IMR-90 (cell line): ENCODE data around the gene PEF1. TPM values are rescaled to one million over a fixed set of nuclear protein-coding genes. Genes with fewer than 3 reads are reported as not detected.
A peak's percentile ranks its signal among the peaks of the same experiment; 100 is the strongest.

Experiments used
- ATAC-seq: fragments of 200-7000 bp; cut with Tn5 transposase; 2 replicates; pipeline ENCODE4 v1.9.1; 2020; ENCODE audit warnings: low read depth, mild to moderate bottlenecking, moderate library complexity
- BruUV-seq: library from RNA; stranded (reverse); fragments of 400-500 nt; replicated peaks from 2 replicates; lab custom pipeline; 2021; lab: Mats Ljungman, UMichigan
- CTCF ChIA-PET: fragments of 300-600 bp; formaldehyde crosslinking; extraction: SDS; loops from one replicate; lab custom pipeline; 2021; ENCODE audit warnings: antibody characterized with exemption; lab: Yijun Ruan, JAX
- POLR2A ChIA-PET: fragments of 300-600 bp; sonication (Branson Sonifier 250); formaldehyde crosslinking; loops from one replicate; lab custom pipeline; 2022; ENCODE audit warnings: antibody characterized with exemption; ENCODE audit not compliant: unreplicated experiment; lab: Charles Lee
- DNase-seq: peaks from one replicate; pipeline ENCODE4 v3.0.0; 2013
- H2AFZ ChIP-seq: replicated peaks from 2 replicates; pipeline ENCODE3; 2013; ENCODE audit warnings: low read length, mild to moderate bottlenecking; ENCODE audit not compliant: poor library complexity
- H2AK5ac ChIP-seq: 2 replicates; pipeline ENCODE4 v1.6.1; 2013; ENCODE audit warnings: low read depth, low read length, inconsistent platforms
- H2AK9ac ChIP-seq: replicated peaks from 2 replicates; pipeline ENCODE3; 2013; ENCODE audit warnings: mild to moderate bottlenecking, low read depth, low read length, moderate library complexity; ENCODE audit not compliant: poor library complexity
- H2BK120ac ChIP-seq: 2 replicates; pipeline ENCODE4 v1.6.1; 2013; ENCODE audit warnings: low read depth, low read length, inconsistent platforms
- H2BK15ac ChIP-seq: 3 replicates; pipeline ENCODE4 v1.6.1; 2013; ENCODE audit warnings: low read depth, low read length, inconsistent platforms
- H2BK20ac ChIP-seq: 2 replicates; pipeline ENCODE4 v1.6.1; 2013; ENCODE audit warnings: low read depth, mild to moderate bottlenecking, inconsistent platforms, low read length, moderate library complexity
- H2BK5ac ChIP-seq: 2 replicates; pipeline ENCODE4 v1.6.1; 2013; ENCODE audit warnings: mild to moderate bottlenecking, low read depth, low read length, inconsistent platforms; ENCODE audit not compliant: poor library complexity, severe bottlenecking
- H3K14ac ChIP-seq: replicated peaks from 2 replicates; pipeline ENCODE4 v1.6.1; 2013; ENCODE audit warnings: low read depth, low read length, inconsistent platforms
- H3K18ac ChIP-seq: 2 replicates; pipeline ENCODE4 v1.6.1; 2013; ENCODE audit warnings: low read depth, low read length, control low read depth
- H3K23ac ChIP-seq: 2 replicates; pipeline ENCODE4 v1.6.1; 2013; ENCODE audit warnings: low read depth, low read length, inconsistent platforms
- H3K27ac ChIP-seq: 2 replicates; pipeline ENCODE4 v1.5.1; 2013; ENCODE audit warnings: mild to moderate bottlenecking, control low read depth, low read length; ENCODE audit not compliant: insufficient read depth
- H3K27me3 ChIP-seq: 2 replicates; pipeline ENCODE4 v1.6.1; 2013; ENCODE audit warnings: low read length; ENCODE audit not compliant: control insufficient read depth, insufficient read depth
- H3K36me3 ChIP-seq: 2 replicates; pipeline ENCODE4 v1.6.1; 2013; ENCODE audit warnings: low read length, mixed read lengths; ENCODE audit not compliant: control insufficient read depth, insufficient read depth
- H3K4ac ChIP-seq: 2 replicates; pipeline ENCODE4 v1.6.1; 2013; ENCODE audit warnings: low read depth, low read length, inconsistent platforms
- H3K4me1 ChIP-seq: 2 replicates; pipeline ENCODE4 v1.6.1; 2013; ENCODE audit warnings: low read length, mixed read lengths; ENCODE audit not compliant: control insufficient read depth, insufficient read depth
- H3K4me2 ChIP-seq: 2 replicates; pipeline ENCODE4 v1.6.1; 2013; ENCODE audit warnings: low read depth, mild to moderate bottlenecking, control low read depth, low read length, moderate library complexity
- H3K4me3 ChIP-seq: 2 replicates; pipeline ENCODE4 v1.5.1; 2013; ENCODE audit warnings: low read depth, mild to moderate bottlenecking, control low read depth, low read length, moderate library complexity; ENCODE audit not compliant: insufficient read depth
- H3K56ac ChIP-seq: 2 replicates; pipeline ENCODE4 v1.6.1; 2013; ENCODE audit warnings: low read length, inconsistent platforms; ENCODE audit not compliant: insufficient read depth; ENCODE audit errors: extremely low read depth
- H3K79me1 ChIP-seq, 2 experiments: 2 replicates each; pipeline ENCODE4 v1.6.1; 2013; ENCODE audit warnings: low read length in 2 of 2, inconsistent platforms in 1 of 2, low read depth in 1 of 2
- H3K9ac ChIP-seq: 2 replicates; pipeline ENCODE4 v1.6.1; 2013; ENCODE audit warnings: low read depth, low read length, control low read depth
- H3K9me1 ChIP-seq: 2 replicates; pipeline ENCODE4 v1.6.1; 2013; ENCODE audit warnings: low read length, inconsistent platforms; ENCODE audit not compliant: insufficient read depth
- H3K9me3 ChIP-seq: 2 replicates; pipeline ENCODE4 v1.6.1; 2013; ENCODE audit warnings: low read length; ENCODE audit not compliant: control insufficient read depth, insufficient read depth
- H4K20me1 ChIP-seq: 2 replicates; pipeline ENCODE4 v1.6.1; 2013; ENCODE audit warnings: low read length, inconsistent platforms; ENCODE audit not compliant: insufficient read depth
- H4K5ac ChIP-seq: 2 replicates; pipeline ENCODE4 v1.6.1; 2013; ENCODE audit warnings: mild to moderate bottlenecking, low read depth, low read length, control low read depth
- H4K8ac ChIP-seq, 2 experiments: 2 replicates each; pipeline ENCODE4 v1.6.1; 2013; ENCODE audit warnings: low read depth in 2 of 2, low read length in 2 of 2, control low read depth in 1 of 2, inconsistent platforms in 1 of 2
- H4K91ac ChIP-seq: 2 replicates; pipeline ENCODE4 v1.6.1; 2013; ENCODE audit warnings: low read depth, low read length, inconsistent platforms; ENCODE audit not compliant: insufficient read depth
- MAFK ChIP-seq: IDR thresholded peaks from 2 replicates; pipeline ENCODE4 v1.6.1; 2012; ENCODE audit warnings: low read depth, low read length, improper control_type of control experiment
- USF2 ChIP-seq: fragments of 150-350 bp; IDR thresholded peaks from 2 replicates; pipeline ENCODE4 v1.6.1; 2017; ENCODE audit warnings: mild to moderate bottlenecking, antibody characterized with exemption, low read length, low read depth
- WGBS, 2 experiments: methylation state at CpG; one replicate each; pipeline versions ENCODE4 v1.1.5 to v1.1.7; 2013; ENCODE audit warnings: missing lambda C conversion rate in 2 of 2; ENCODE audit not compliant: insufficient read length in 1 of 2; ENCODE audit errors: extremely low coverage in 2 of 2; 5-methylcytosine and 5-hydroxymethylcytosine counted together
- dilution Hi-C: fragments of 300-500 bp; cut with HindIII; formaldehyde crosslinking; loops from one replicate; pipeline ENCODE4 v1.14.3; 2018; ENCODE audit warnings: low sequenced_read_pairs; ENCODE audit not compliant: unreplicated experiment
- in situ Hi-C: fragments of 300-500 bp; cut with MboI; formaldehyde crosslinking; loops from 3 replicates; pipeline ENCODE4 v1.14.3; 2019; ENCODE audit warnings: low sequenced_read_pairs, inconsistent platforms, mixed read lengths
- intact Hi-C: fragments of 100-400 bp; cut with micrococcal nuclease; formaldehyde crosslinking; loops from 2 replicates; pipeline ENCODE4 v1.10.0; 2022
- polyA plus RNA-seq, 3 experiments: library from polyadenylated mRNA; depleted of rRNA; stranded (reverse); fragments of >200 nt; gene quantifications; 2 replicates each; pipeline ENCODE4 v1.2.3, GENCODE V29; 2012; ENCODE audit warnings: low replicate concordance in 1 of 3
- total RNA-seq: library from RNA; depleted of rRNA; stranded (reverse); fragments of >200 nt; gene quantifications from 2 replicates; pipeline ENCODE4 v1.2.3, GENCODE V29; 2012

The PEF1 gene
- total and polyA plus RNA-seq, 2 of the 4 experiments (the other 2 are of a cell fraction), result 84.2 to 104 TPM

DNA sequence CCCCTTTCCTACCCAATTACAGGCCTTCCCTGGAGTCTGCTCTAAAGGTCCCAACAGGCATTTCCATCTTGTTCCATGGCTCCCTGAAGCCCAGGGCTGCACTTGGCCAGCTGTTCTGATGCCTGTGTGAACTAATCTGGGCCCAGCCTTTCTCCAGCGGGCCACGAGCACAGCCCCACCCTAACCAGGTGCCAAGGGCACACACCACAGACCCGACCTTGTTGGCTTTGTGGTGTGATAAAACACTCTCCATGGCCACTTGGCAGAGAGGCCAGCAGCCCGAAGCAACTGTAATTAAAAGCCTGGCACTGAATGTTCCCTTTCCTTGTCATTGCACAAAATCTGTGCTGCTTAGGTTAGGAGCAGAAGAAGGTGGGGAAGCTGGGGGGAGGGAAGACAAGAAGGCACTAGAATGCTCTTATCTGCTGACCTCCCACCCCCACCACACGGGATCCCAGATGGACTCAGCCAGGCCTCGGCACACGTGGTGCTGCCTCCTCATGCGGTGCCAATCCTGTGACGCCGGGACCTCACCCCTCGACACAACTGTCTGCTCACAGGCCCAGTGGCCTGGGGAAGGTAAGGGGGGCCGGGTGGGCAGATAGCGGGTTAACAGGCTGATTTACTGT is 17.3 kb downstream of the PEF1 start:
- Histone ChIP-seq H2BK120ac (no peak overlapping the region), H3K14ac (no peak overlapping the region; the same call in 1 of the 2 replicates), H3K9me1 (peaks cover 9% of the 10 kb centered on the region; the same call in 1 of the 2 replicates), H3K4me3 (no peak overlapping the region), H3K4me1 (peaks cover 8% of the 10 kb centered on the region), H2AFZ (no peak overlapping the region), H3K4me2 (no peak overlapping the region), H3K9me3 (no peaks in the 10 kb centered on the region), H3K23ac (no peak overlapping the region), H4K20me1 (0 out of 2 replicates have a peak, but pooled peaks cover 10% of the 10 kb centered on the region), H3K9ac (no peak overlapping the region), H3K27ac (no peak overlapping the region), H3K4ac (no peak overlapping the region), H2BK20ac (no peak overlapping the region), H3K79me1 (peaks cover 0 to 4% of the 10 kb centered on the region in 2 experiments; a peak in 2 of 4 replicates), H2BK5ac (no peak overlapping the region), H4K5ac (no peak overlapping the region), H3K18ac (no peak overlapping the region), H3K36me3 (peaks cover 30% of the 10 kb centered on the region), H4K8ac (no peak overlapping the region), H2BK15ac (no peak overlapping the region), H2AK5ac (no peak overlapping the region), H3K27me3 (no peaks in the 10 kb centered on the region), H3K56ac (no peak overlapping the region), H4K91ac (no peak overlapping the region), H2AK9ac (no peak overlapping the region)
- intact Hi-C loops, result no loop called here
- ATAC-seq, result no peak
- TF ChIP-seq USF2 (peak; percentile 22; the same call in 1 of the 2 replicates), MAFK (no peak)
- in situ Hi-C loops, result no loop called here
- dilution Hi-C loops, result no loop called here
- ChIA-PET POLR2A (no interaction called here), CTCF (no interaction called here)
- no peak for DNase-seq
- WGBS, 2 experiments, result 60% methylated on average over 1 of the region's 13 CpGs; no CpG with 5 or more reads in 1 of the 2 experiments
- BruUV-seq, result no TSS peak
